Measurements from ENCODE around the gene TNS1. TPM values are rescaled to one million over a fixed set of nuclear protein-coding genes. Genes with fewer than 3 reads are reported as not detected.
A peak's percentile ranks its signal among the peaks of the same experiment; 100 is the strongest.

Gene TNS1
- total RNA-seq, 1 donor = 116 TPM

DNA sequence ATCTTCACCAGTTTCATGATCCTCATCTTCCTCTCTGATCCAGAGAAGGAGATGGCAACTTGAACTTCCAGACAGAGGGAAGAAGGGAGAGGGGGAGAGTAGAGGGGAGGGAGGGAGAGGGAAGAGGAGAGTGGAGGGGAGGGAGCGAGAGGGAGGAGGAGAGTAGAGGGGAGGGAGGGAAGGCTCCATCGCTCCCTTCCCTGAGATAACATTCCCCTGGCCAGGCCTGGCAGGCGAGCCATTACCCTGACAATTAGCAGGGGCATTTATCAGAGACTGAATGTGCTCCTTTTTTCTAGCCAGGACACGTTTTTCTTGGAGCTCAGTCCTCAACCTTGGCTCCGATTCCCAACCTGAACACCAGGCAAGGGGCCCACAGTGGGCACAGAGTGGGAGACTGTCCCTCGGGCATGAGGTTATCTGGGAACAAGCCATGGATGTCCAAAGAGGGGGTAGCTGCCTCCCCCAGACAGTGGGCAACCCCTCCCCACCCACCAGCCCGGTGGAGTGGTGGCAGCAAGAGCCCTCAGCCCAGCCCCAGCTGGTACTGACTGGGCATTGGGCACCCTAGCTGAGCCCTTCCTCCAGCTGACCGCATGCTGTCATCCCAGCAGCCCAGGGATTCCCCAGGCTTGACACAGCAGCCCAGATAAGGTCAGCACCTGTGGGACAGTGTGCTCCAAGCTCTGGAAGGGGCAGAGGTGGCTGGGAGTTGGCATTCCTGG, 81.8 kb downstream of the TNS1 start:
- TF ChIP-seq, protein P1, sequence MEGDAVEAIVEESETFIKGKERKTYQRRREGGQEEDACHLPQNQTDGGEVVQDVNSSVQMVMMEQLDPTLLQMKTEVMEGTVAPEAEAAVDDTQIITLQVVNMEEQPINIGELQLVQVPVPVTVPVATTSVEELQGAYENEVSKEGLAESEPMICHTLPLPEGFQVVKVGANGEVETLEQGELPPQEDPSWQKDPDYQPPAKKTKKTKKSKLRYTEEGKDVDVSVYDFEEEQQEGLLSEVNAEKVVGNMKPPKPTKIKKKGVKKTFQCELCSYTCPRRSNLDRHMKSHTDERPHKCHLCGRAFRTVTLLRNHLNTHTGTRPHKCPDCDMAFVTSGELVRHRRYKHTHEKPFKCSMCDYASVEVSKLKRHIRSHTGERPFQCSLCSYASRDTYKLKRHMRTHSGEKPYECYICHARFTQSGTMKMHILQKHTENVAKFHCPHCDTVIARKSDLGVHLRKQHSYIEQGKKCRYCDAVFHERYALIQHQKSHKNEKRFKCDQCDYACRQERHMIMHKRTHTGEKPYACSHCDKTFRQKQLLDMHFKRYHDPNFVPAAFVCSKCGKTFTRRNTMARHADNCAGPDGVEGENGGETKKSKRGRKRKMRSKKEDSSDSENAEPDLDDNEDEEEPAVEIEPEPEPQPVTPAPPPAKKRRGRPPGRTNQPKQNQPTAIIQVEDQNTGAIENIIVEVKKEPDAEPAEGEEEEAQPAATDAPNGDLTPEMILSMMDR (IDR thresholded peaks at IDR 0.05; ENCODE audit: insufficient read depth, low read length) = no peak
- peak; percentile 56 for DNase-seq (ENCODE audit: low read depth)
- H3K4me3 ChIP-seq (ENCODE audit: low read depth, low read length) = no peak overlapping the region

DNA sequence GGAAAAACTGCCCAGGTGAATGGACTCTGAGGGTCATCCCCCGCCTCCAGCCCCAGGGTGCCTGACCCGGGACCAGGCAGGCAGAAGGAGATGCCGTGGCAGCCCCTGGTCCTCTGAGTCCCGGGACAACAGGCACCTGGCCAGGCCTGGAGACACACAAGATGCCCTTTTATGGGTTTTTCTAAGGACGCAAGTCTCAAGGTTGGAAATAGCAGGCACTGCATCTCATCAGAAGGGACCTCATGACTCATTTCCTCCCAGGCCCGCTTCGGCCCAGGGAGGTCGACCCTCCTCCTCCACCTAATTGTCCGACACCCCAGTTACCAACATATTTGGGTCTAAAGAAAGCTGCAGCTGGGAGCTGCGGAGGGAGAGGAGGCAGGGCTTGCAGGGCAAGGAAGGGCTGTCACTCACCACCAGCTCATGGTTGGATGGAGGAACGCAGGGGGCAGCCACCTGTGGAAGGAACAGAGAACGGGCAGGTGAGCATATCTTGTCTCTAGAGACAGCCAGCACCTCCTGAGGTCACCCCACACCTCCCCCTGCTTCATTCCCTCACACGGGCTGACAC, 82.9 kb downstream of the TNS1 start:
- TF ChIP-seq, protein P1 (IDR thresholded peaks at IDR 0.05; ENCODE audit: insufficient read depth, low read length) = no peak
- no peak overlapping the region for H3K4me3 ChIP-seq (ENCODE audit: low read depth, low read length)
- DNase-seq (ENCODE audit: low read depth) = peak; percentile 49

- TF ChIP-seq, protein P1 (IDR thresholded peaks at IDR 0.05; ENCODE audit: insufficient read depth, low read length) = no peak
- no peak overlapping the region for H3K4me3 ChIP-seq (ENCODE audit: low read depth, low read length)
Measured at GRCh38 chr2:217919204-217919603, 83.6 kb downstream of the TNS1 start.

DNA sequence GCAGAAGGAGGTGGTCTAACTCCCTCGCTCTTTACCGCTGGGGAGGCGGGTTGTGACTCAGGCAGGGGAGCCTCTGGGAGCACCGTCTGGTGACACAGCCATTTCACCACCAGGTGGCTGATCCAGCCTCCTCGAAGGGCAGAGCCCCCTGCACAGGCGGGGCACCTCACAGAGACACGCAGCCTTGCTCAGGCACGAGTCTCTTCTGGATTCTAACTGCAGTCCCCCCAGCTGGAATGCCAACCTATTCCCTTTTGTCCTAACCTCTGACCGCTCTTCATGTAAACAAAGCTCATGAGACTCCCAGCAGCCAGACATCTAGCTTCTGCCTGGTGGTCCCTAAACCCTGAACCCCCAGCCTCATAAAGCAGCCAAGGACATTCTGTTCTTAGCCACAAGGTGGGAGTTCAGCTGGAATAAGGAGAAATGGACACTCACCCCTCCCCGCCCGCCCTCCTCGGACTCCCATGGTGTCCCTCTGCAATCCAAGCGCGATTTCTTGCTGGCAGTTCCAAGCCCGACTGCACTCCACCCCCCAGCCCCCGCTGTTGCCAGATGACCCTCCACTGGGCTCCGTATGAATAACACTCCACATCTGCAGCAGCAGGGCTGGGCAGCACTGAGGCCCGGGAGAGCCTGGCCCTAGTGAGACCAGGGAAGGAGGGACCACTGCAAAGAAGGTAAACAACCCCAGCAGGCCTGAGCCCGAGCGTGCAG, 84.3 kb downstream of the TNS1 start:
- no peak for DNase-seq (ENCODE audit: low read depth)
- no peak overlapping the region for H3K4me3 ChIP-seq (ENCODE audit: low read depth, low read length)
- TF ChIP-seq, protein P1 (IDR thresholded peaks at IDR 0.05; ENCODE audit: insufficient read depth, low read length) = peak; percentile 20

More at GRCh38 chr2:217919204-217919603, 83.6 kb downstream of the TNS1 start:
- no peak for DNase-seq (ENCODE audit: low read depth)

- no peak for DNase-seq (ENCODE audit: low read depth)
- H3K4me3 ChIP-seq (ENCODE audit: low read depth, low read length) = no peak overlapping the region
- TF ChIP-seq, protein P1 (IDR thresholded peaks at IDR 0.05; ENCODE audit: insufficient read depth, low read length) = no peak
Measured at GRCh38 chr2:217916504-217917254, 86.1 kb downstream of the TNS1 start.

DNA sequence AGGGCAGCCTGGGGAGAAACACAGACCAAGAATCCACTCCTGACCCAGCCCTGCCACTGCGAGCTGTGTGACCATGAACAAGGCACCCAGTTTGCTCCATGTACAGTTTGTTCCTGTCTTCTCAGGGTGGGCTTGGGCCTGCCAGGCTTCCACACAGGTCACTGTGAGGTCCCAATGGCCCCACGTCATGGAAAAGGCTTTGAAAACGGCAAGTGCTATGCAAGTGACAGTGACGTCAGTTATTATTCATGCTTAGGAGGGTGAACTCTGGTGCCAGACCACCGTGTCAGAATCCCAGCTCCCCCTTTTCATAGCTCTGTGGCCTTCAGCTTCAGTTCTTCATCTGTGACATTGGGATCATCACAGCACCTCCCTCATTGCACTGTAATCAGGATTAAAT, 87.1 kb downstream of the TNS1 start:
- TF ChIP-seq, protein P1 (IDR thresholded peaks at IDR 0.05; ENCODE audit: insufficient read depth, low read length) = no peak

More for the DNA sequence above, 87.1 kb downstream of the TNS1 start:
- no peak for DNase-seq (ENCODE audit: low read depth)
- no peak overlapping the region for H3K4me3 ChIP-seq (ENCODE audit: low read depth, low read length)

All from fibroblast of the aortic adventitia (primary cell).